HepG2 (cell line): ENCODE data around the gene HSPB2. TPM values are rescaled to one million over a fixed set of nuclear protein-coding genes. Genes with fewer than 3 reads are reported as not detected.

Experiments used
- EZH2 ChIP-seq: conservative IDR thresholded peaks from 2 replicates; pipeline ENCODE4 v1.6.1; 2012; ENCODE audit warnings: mild to moderate bottlenecking, low read depth, low read length, moderate library complexity
- KDM3A ChIP-seq: IDR thresholded peaks from 2 replicates; pipeline ENCODE4 v1.6.1; 2018; ENCODE audit warnings: low read depth, missing compliant biosample characterization
- KLF15 ChIP-seq: sonication (generic); formaldehyde crosslinking; IDR thresholded peaks from 2 replicates; pipeline ENCODE4 v1.8.1; 2023; ENCODE audit warnings: borderline replicate concordance, mild to moderate bottlenecking, inconsistent platforms, missing genetic modification reagents, mixed read lengths
- NFKBIZ ChIP-seq: IDR thresholded peaks from 2 replicates; pipeline ENCODE4 v1.6.1; 2018; ENCODE audit warnings: missing genetic modification reagents, missing compliant biosample characterization
- NR2F2 ChIP-seq: IDR thresholded peaks from 2 replicates; pipeline ENCODE4 v1.6.1; 2012; ENCODE audit warnings: low read depth, inconsistent platforms, borderline replicate concordance
- RXRA ChIP-seq: sonication (generic); formaldehyde crosslinking; IDR thresholded peaks from 2 replicates; pipeline ENCODE4 v1.5.1; 2020; ENCODE audit warnings: missing genetic modification reagents
- RXRB ChIP-seq: IDR thresholded peaks from 2 replicates; pipeline ENCODE4 v1.6.1; 2016; ENCODE audit warnings: borderline replicate concordance, missing genetic modification reagents, missing compliant biosample characterization
- SCMH1 ChIP-seq: sonication (generic); formaldehyde crosslinking; IDR thresholded peaks from 2 replicates; pipeline ENCODE4 v1.9.0; 2021; ENCODE audit warnings: missing genetic modification reagents, mild to moderate bottlenecking, borderline replicate concordance
- SIN3B ChIP-seq: fragments of 150-350 bp; IDR thresholded peaks from 2 replicates; pipeline ENCODE4 v1.6.1; 2014; ENCODE audit warnings: low read length
- SRF ChIP-seq: IDR thresholded peaks from 2 replicates; pipeline ENCODE4 v1.6.1; 2011; ENCODE audit warnings: mild to moderate bottlenecking, low read depth, low read length, moderate library complexity
- ZBTB38 ChIP-seq: sonication (generic); formaldehyde crosslinking; IDR thresholded peaks from 2 replicates; pipeline ENCODE4 v1.5.1; 2020; ENCODE audit warnings: mild to moderate bottlenecking, missing genetic modification reagents
- ZNF331 ChIP-seq: sonication (generic); formaldehyde crosslinking; IDR thresholded peaks from 2 replicates; pipeline ENCODE4 v1.4.0; 2020; ENCODE audit warnings: missing genetic modification reagents
- ZNF605 ChIP-seq: sonication (generic); formaldehyde crosslinking; IDR thresholded peaks from 2 replicates; pipeline ENCODE4 v1.8.0; 2022; ENCODE audit warnings: mild to moderate bottlenecking, missing genetic modification reagents
- ZNF687 ChIP-seq: sonication (generic); formaldehyde crosslinking; IDR thresholded peaks from 2 replicates; pipeline ENCODE4 v1.5.1; 2020; ENCODE audit warnings: mild to moderate bottlenecking, missing genetic modification reagents, moderate library complexity
- polyA plus RNA-seq, 8 experiments: library from polyadenylated mRNA; depleted of rRNA in 3 of 8; stranded (reverse) in 7 of 8; unstranded in 1 of 8; fragments of >200 nt; fragmentation: Illumina TruSeq in 4 of 8; extraction: Trizol in 4 of 8; gene quantifications; 2 replicates each; pipeline versions ENCODE4 v1.2.1 to v1.2.3, GENCODE V29; 2011 to 2016; ENCODE audit warnings: low read depth in 4 of 8, missing spikeins in 1 of 8, mixed read lengths in 1 of 8; ENCODE audit not compliant: insufficient read depth in 1 of 8
- total RNA-seq, 5 experiments: library from RNA; depleted of rRNA; stranded (reverse); fragments of >200 nt; fragmentation: Illumina TruSeq; extraction: Trizol; gene quantifications; 2 replicates each; pipeline ENCODE4 v1.2.3, GENCODE V29; 2016; ENCODE audit warnings: low read depth in 1 of 5
- TF ChIP-seq, protein P1 (sequence below): sonication (generic); formaldehyde crosslinking; IDR thresholded peaks from 2 replicates; pipeline ENCODE4 v1.8.0; 2022; ENCODE audit warnings: missing genetic modification reagents, mild to moderate bottlenecking, moderate library complexity, borderline replicate concordance
- TF ChIP-seq, protein P2 (sequence below): IDR thresholded peaks from 2 replicates; pipeline ENCODE4 v1.6.1; 2012; ENCODE audit warnings: inconsistent platforms
- TF ChIP-seq, protein P3 (sequence below): sonication (generic); formaldehyde crosslinking; IDR thresholded peaks from 2 replicates; pipeline ENCODE4 v1.4.0; 2020; ENCODE audit warnings: missing genetic modification reagents, borderline replicate concordance

HSPB2 gene
- total and polyA plus RNA-seq, 2 of the 13 experiments (the other 11 are each of a cell fraction or from before 2014, with no cell fraction given), result 0.04 TPM; not detected in 1

- TF ChIP-seq, protein P1, sequence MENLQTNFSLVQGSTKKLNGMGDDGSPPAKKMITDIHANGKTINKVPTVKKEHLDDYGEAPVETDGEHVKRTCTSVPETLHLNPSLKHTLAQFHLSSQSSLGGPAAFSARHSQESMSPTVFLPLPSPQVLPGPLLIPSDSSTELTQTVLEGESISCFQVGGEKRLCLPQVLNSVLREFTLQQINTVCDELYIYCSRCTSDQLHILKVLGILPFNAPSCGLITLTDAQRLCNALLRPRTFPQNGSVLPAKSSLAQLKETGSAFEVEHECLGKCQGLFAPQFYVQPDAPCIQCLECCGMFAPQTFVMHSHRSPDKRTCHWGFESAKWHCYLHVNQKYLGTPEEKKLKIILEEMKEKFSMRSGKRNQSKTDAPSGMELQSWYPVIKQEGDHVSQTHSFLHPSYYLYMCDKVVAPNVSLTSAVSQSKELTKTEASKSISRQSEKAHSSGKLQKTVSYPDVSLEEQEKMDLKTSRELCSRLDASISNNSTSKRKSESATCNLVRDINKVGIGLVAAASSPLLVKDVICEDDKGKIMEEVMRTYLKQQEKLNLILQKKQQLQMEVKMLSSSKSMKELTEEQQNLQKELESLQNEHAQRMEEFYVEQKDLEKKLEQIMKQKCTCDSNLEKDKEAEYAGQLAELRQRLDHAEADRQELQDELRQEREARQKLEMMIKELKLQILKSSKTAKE, result no peak
- TF ChIP-seq ZBTB38 (CRISPR knock-in tag) (peak; percentile 74; the same call in 1 of the 2 replicates), EZH2 (no peak), ZNF687 (CRISPR knock-in tag) (peak; percentile 91), NFKBIZ (CRISPR knock-in tag) (no peak), ZNF605 (no peak), ZNF331 (CRISPR knock-in tag) (0 out of 2 replicates have a peak, but pooled peaks have one; percentile 15), KDM3A (CRISPR knock-in tag) (no peak), SRF (no peak), SCMH1 (CRISPR knock-in tag) (no peak), RXRA (CRISPR knock-in tag) (no peak), KLF15 (CRISPR knock-in tag) (no peak), NR2F2 (no peak), RXRB (CRISPR knock-in tag) (no peak; the same call in 1 of the 2 replicates), SIN3B (no peak; the same call in 1 of the 2 replicates)
- TF ChIP-seq, protein P2, sequence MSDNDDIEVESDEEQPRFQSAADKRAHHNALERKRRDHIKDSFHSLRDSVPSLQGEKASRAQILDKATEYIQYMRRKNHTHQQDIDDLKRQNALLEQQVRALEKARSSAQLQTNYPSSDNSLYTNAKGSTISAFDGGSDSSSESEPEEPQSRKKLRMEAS, result no peak
- TF ChIP-seq, protein P3, sequence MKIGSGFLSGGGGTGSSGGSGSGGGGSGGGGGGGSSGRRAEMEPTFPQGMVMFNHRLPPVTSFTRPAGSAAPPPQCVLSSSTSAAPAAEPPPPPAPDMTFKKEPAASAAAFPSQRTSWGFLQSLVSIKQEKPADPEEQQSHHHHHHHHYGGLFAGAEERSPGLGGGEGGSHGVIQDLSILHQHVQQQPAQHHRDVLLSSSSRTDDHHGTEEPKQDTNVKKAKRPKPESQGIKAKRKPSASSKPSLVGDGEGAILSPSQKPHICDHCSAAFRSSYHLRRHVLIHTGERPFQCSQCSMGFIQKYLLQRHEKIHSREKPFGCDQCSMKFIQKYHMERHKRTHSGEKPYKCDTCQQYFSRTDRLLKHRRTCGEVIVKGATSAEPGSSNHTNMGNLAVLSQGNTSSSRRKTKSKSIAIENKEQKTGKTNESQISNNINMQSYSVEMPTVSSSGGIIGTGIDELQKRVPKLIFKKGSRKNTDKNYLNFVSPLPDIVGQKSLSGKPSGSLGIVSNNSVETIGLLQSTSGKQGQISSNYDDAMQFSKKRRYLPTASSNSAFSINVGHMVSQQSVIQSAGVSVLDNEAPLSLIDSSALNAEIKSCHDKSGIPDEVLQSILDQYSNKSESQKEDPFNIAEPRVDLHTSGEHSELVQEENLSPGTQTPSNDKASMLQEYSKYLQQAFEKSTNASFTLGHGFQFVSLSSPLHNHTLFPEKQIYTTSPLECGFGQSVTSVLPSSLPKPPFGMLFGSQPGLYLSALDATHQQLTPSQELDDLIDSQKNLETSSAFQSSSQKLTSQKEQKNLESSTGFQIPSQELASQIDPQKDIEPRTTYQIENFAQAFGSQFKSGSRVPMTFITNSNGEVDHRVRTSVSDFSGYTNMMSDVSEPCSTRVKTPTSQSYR, result no peak
Observed at GRCh38 chr11:111870886-111871692, 41.4 kb upstream of the HSPB2 start, which contains the start of gene ALG9 (continued).
